ENCODE data around the gene MYPN. TPM values are rescaled to one million over a fixed set of nuclear protein-coding genes. Genes with fewer than 3 reads are reported as not detected.

The MYPN gene
- total and polyA plus RNA-seq, 2 donors (not counting 1 experiment from before 2014, with no cell fraction given): not detected

DNA sequence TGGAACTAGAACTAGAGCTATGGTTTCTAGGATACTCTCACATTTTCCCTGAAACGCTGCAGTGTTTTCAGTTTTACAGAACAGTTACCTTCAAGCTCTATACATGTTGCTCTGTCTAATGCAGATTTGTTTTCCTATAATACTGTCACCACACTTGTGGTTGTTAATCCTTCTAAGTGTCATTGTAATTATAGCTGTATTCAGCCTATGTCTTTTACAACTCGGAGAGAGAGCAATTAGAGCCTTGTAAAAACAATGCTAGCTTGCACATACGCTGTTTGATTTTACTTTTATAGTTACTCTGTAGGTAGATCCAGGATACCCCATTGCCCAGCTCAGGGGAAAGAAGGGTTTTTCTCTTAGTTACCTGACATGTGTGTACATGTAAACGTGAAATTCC, 67.5 kb downstream of the MYPN start:
- no peak for TF ChIP-seq EZH2 (IDR thresholded peaks at IDR 0.05; ENCODE audit: borderline replicate concordance, insufficient read depth, low read depth, low read length, poor library complexity, severe bottlenecking)
- TF ChIP-seq CTCF (IDR thresholded peaks at IDR 0.05): no peak
- no CpG with 5 or more reads among the region's 4 CpGs for WGBS (ENCODE audit: insufficient coverage)

GRCh38 chr10:68178592-68178991, 69.3 kb downstream of the MYPN start:
- Histone ChIP-seq H2AFZ (ENCODE audit: insufficient read depth, low read depth, low read length, poor library complexity, severe bottlenecking) (no peak overlapping the region), H3K4me3 (ENCODE audit: control extremely low read depth in 1 of 5, extremely low read depth in 1 of 5, insufficient read depth in 1 of 5, low read depth in 2 of 5, low read length in 4 of 5) (no peak overlapping the region), H3K27me3 (replicated peaks in 1 of 4; ENCODE audit: control extremely low read depth in 1 of 4, control insufficient read depth in 3 of 4, insufficient read depth in 4 of 4, low read length in 3 of 4) (peaks cover 0 to 3% (median 0%) of the 10 kb centered on the region in 4 experiments), H3K36me3 (replicated peaks in 1 of 2; ENCODE audit: control extremely low read depth in 1 of 2, control insufficient read depth in 1 of 2, extremely low read depth in 1 of 2, insufficient read depth in 2 of 2, low read length in 1 of 2) (no peaks in the 10 kb centered on the region), H3K79me2 (ENCODE audit: control insufficient read depth, insufficient read depth, low read length) (no peaks in the 10 kb centered on the region), H3K4me2 (replicated peaks; ENCODE audit: low read depth, low read length, poor library complexity, severe bottlenecking) (no peak overlapping the region), H3K9me3 (ENCODE audit: control extremely low read depth in 1 of 3, control insufficient read depth in 2 of 3, insufficient read depth in 1 of 3, low read length in 2 of 3) (no peaks in the 10 kb centered on the region), H3K27ac (ENCODE audit: low read length in 2 of 2) (no peak overlapping the region), H3K4me1 (ENCODE audit: control insufficient read depth in 2 of 2, insufficient read depth in 2 of 2, low read length in 2 of 2) (no peaks in the 10 kb centered on the region), H3K9ac (ENCODE audit: low read length) (no peak overlapping the region), H4K20me1 (ENCODE audit: control insufficient read depth, insufficient read depth, low read length, poor library complexity, severe bottlenecking) (no peaks in the 10 kb centered on the region)
- Mint-ChIP-seq H3K9me3 (ENCODE audit: insufficient read depth) (no peaks in the 10 kb centered on the region), H3K4me3 (no peak overlapping the region), H3K27me3 (no peaks in the 10 kb centered on the region), H3K4me1 (no peaks in the 10 kb centered on the region), H3K27ac (no peak overlapping the region)
- CTCF ChIA-PET: interaction anchor here (1.5 to 1.8 kb wide), 2 partner anchors 22 to 34 kb away, joined by 4 to 5 read pairs; no protein-coding TSS in a partner anchor
- WGBS (ENCODE audit: insufficient coverage): 96% methylated on average over 2 of the region's 4 CpGs
- ATAC-seq (ENCODE audit: low read depth): no peak
- intact Hi-C loops (cut with micrococcal nuclease): no loop called here
- POLR2A ChIA-PET: interaction anchor here (0.7 kb wide), 1 partner anchor 412 kb away, joined by 3 read pairs; no protein-coding TSS in a partner anchor
- TF ChIP-seq EZH2 (IDR thresholded peaks at IDR 0.05; ENCODE audit: borderline replicate concordance, insufficient read depth, low read depth, low read length, poor library complexity, severe bottlenecking): no peak
- TF ChIP-seq CTCF (IDR thresholded peaks at IDR 0.05): no peak
- no peak for DNase-seq

More for the DNA sequence above, 67.5 kb downstream of the MYPN start:
- Histone ChIP-seq H3K9ac (ENCODE audit: low read length) (no peak overlapping the region), H3K9me3 (ENCODE audit: control extremely low read depth in 1 of 3, control insufficient read depth in 2 of 3, insufficient read depth in 1 of 3, low read length in 2 of 3) (no peaks in the 10 kb centered on the region), H3K27ac (ENCODE audit: low read length in 2 of 2) (no peak overlapping the region), H4K20me1 (ENCODE audit: control insufficient read depth, insufficient read depth, low read length, poor library complexity, severe bottlenecking) (no peaks in the 10 kb centered on the region), H3K79me2 (ENCODE audit: control insufficient read depth, insufficient read depth, low read length) (no peaks in the 10 kb centered on the region), H2AFZ (ENCODE audit: insufficient read depth, low read depth, low read length, poor library complexity, severe bottlenecking) (no peak overlapping the region), H3K4me2 (replicated peaks; ENCODE audit: low read depth, low read length, poor library complexity, severe bottlenecking) (no peak overlapping the region), H3K36me3 (replicated peaks in 1 of 2; ENCODE audit: control extremely low read depth in 1 of 2, control insufficient read depth in 1 of 2, extremely low read depth in 1 of 2, insufficient read depth in 2 of 2, low read length in 1 of 2) (no peaks in the 10 kb centered on the region), H3K27me3 (replicated peaks in 1 of 4; ENCODE audit: control extremely low read depth in 1 of 4, control insufficient read depth in 3 of 4, insufficient read depth in 4 of 4, low read length in 3 of 4) (peaks cover 0 to 3% (median 0%) of the 10 kb centered on the region in 4 experiments), H3K4me1 (ENCODE audit: control insufficient read depth in 2 of 2, insufficient read depth in 2 of 2, low read length in 2 of 2) (no peaks in the 10 kb centered on the region), H3K4me3 (ENCODE audit: control extremely low read depth in 1 of 5, extremely low read depth in 1 of 5, insufficient read depth in 1 of 5, low read depth in 2 of 5, low read length in 4 of 5) (no peak overlapping the region)
- intact Hi-C loops (cut with micrococcal nuclease): no loop called here
- peaks cover 4% of the 10 kb centered on the region for H3K4me1 Mint-ChIP-seq
- ATAC-seq (ENCODE audit: low read depth) (no peak), DNase-seq (no peak)
- no peaks in the 10 kb centered on the region for H3K27me3 Mint-ChIP-seq
- H3K4me3 Mint-ChIP-seq: no peak overlapping the region
- H3K27ac Mint-ChIP-seq: no peak overlapping the region
- POLR2A ChIA-PET: no interaction called here
- CTCF ChIA-PET: no interaction called here
- no peaks in the 10 kb centered on the region for H3K9me3 Mint-ChIP-seq (ENCODE audit: insufficient read depth)

Measured in B cell (primary cell).